ENCODE data around the gene WASF2.

The WASF2 gene

GRCh38 chr1:27366411-27367159, 123.4 kb downstream of the WASF2 start, which contains the start of gene MAP3K6:
Gene MAP3K6 (minus strand): TSS chr1:27366961. CDS start chr1:27366597, 364 bp downstream.
- Histone ChIP-seq H2BK15ac (ENCODE audit: low read length) (peak within 1 kb of the TSS; percentile 88), H2BK12ac (ENCODE audit: low read length) (no peak within 1 kb of the TSS), H2BK5ac (ENCODE audit: low read length) (peak within 1 kb of the TSS; percentile 40), H3K79me1 (ENCODE audit: low read depth, low read length) (no peaks in the 10 kb centered on the region), H3K36me3 (replicated peaks in 1 of 2; ENCODE audit: control insufficient read depth in 2 of 2, insufficient read depth in 2 of 2, low read length in 2 of 2) (peaks cover 0 to 21% of the 10 kb centered on the region in 2 donors), H3K4me2 (ENCODE audit: insufficient read depth, low read length, poor library complexity, severe bottlenecking) (peak within 1 kb of the TSS; percentile 94), H3K27me3 (ENCODE audit: control insufficient read depth in 3 of 3, insufficient read depth in 3 of 3, low read depth in 1 of 3, low read length in 3 of 3) (peaks cover 0 to 6% (median 6%) of the 10 kb centered on the region in 3 experiments), H3K14ac (ENCODE audit: low read length) (peak within 1 kb of the TSS; percentile 25), H2BK120ac (ENCODE audit: low read depth, low read length) (no peak within 1 kb of the TSS), H3K4me1 (ENCODE audit: control insufficient read depth in 2 of 2, insufficient read depth in 1 of 2, low read depth in 1 of 2, low read length in 2 of 2) (peaks cover 18 to 28% of the 10 kb centered on the region in 2 donors), H3K4me3 (ENCODE audit: low read length in 2 of 2) (peak within 1 kb of the TSS; percentile 71 to 83), H3K27ac (replicated peaks; ENCODE audit: low read length) (peak within 1 kb of the TSS; percentile 94), H3K9ac (ENCODE audit: low read depth, low read length, poor library complexity) (peak within 1 kb of the TSS; percentile 82), H2AK5ac (ENCODE audit: low read depth, low read length) (peak within 1 kb of the TSS; percentile 40), H4K8ac (ENCODE audit: low read depth, low read length) (no peak within 1 kb of the TSS), H3K4ac (ENCODE audit: low read length) (no peak within 1 kb of the TSS), H3K9me3 (replicated peaks in 1 of 2; ENCODE audit: control insufficient read depth in 2 of 2, insufficient read depth in 1 of 2, low read depth in 1 of 2, low read length in 2 of 2) (no peaks in the 10 kb centered on the region), H2AFZ (ENCODE audit: low read length) (peak within 1 kb of the TSS; percentile 99), H3K23ac (ENCODE audit: low read depth, low read length, poor library complexity) (peak within 1 kb of the TSS; percentile 81), H4K91ac (ENCODE audit: low read depth, low read length, poor library complexity) (peak within 1 kb of the TSS; percentile 13), H3K18ac (ENCODE audit: low read length) (peak within 1 kb of the TSS; percentile 93)
- peak; percentile 63 for DNase-seq (ENCODE audit: low spot score)
- WGBS, 2 donors (ENCODE audit: extremely low coverage in 2 of 2, insufficient read length in 2 of 2, insufficient replicate concordance in 1 of 2) = no CpG with 5 or more reads among the region's 67 CpGs

GRCh38 chr1:27366113-27366410, 123.9 kb downstream of the WASF2 start:
- peak overlapping the region; percentile 94 for H3K4me2 ChIP-seq (ENCODE audit: insufficient read depth, low read length, poor library complexity, severe bottlenecking)
- H3K4me3 ChIP-seq (ENCODE audit: low read length in 2 of 2) = peak overlapping the region; percentile 71 to 83
- peak overlapping the region; percentile 81 for H3K23ac ChIP-seq (ENCODE audit: low read depth, low read length, poor library complexity)
- H4K91ac ChIP-seq (ENCODE audit: low read depth, low read length, poor library complexity) = no peak overlapping the region
- H3K4me1 ChIP-seq (ENCODE audit: control insufficient read depth in 2 of 2, insufficient read depth in 1 of 2, low read depth in 1 of 2, low read length in 2 of 2) = peaks cover 18 to 30% of the 10 kb centered on the region in 2 donors
- peak overlapping the region; percentile 94 for H3K27ac ChIP-seq (replicated peaks; ENCODE audit: low read length)
- DNase-seq (ENCODE audit: low spot score) = peak; percentile 89
- no peak overlapping the region for H2AK5ac ChIP-seq (ENCODE audit: low read depth, low read length)
- no peaks in the 10 kb centered on the region for H3K79me1 ChIP-seq (ENCODE audit: low read depth, low read length)
- no peak overlapping the region for H3K14ac ChIP-seq (ENCODE audit: low read length)
- no peak overlapping the region for H2BK12ac ChIP-seq (ENCODE audit: low read length)
- H2BK120ac ChIP-seq (ENCODE audit: low read depth, low read length) = no peak overlapping the region
- peaks cover 0 to 26% of the 10 kb centered on the region in 2 donors for H3K36me3 ChIP-seq (replicated peaks in 1 of 2; ENCODE audit: control insufficient read depth in 2 of 2, insufficient read depth in 2 of 2, low read length in 2 of 2)
- H3K18ac ChIP-seq (ENCODE audit: low read length) = peak overlapping the region; percentile 93
- H3K27me3 ChIP-seq (ENCODE audit: control insufficient read depth in 3 of 3, insufficient read depth in 3 of 3, low read depth in 1 of 3, low read length in 3 of 3) = peaks cover 2 to 9% (median 6%) of the 10 kb centered on the region in 3 experiments
- no CpG with 5 or more reads among the region's 30 CpGs for WGBS, 2 donors (ENCODE audit: extremely low coverage in 2 of 2, insufficient read length in 2 of 2, insufficient replicate concordance in 1 of 2)
- peak overlapping the region; percentile 79 for H3K9ac ChIP-seq (ENCODE audit: low read depth, low read length, poor library complexity)
- H2BK5ac ChIP-seq (ENCODE audit: low read length) = peak overlapping the region; percentile 2
- peak overlapping the region; percentile 99 for H2AFZ ChIP-seq (ENCODE audit: low read length)
- peak overlapping the region; percentile 88 for H2BK15ac ChIP-seq (ENCODE audit: low read length)
- no peak overlapping the region for H4K8ac ChIP-seq (ENCODE audit: low read depth, low read length)
- H3K4ac ChIP-seq (ENCODE audit: low read length) = no peak overlapping the region
- no peaks in the 10 kb centered on the region for H3K9me3 ChIP-seq (replicated peaks in 1 of 2; ENCODE audit: control insufficient read depth in 2 of 2, insufficient read depth in 1 of 2, low read depth in 1 of 2, low read length in 2 of 2)

GRCh38 chr1:27365372-27366112, 124.4 kb downstream of the WASF2 start:
- Histone ChIP-seq H2BK5ac (ENCODE audit: low read length) (peak overlapping the region; percentile 2), H2AK5ac (ENCODE audit: low read depth, low read length) (no peak overlapping the region), H3K23ac (ENCODE audit: low read depth, low read length, poor library complexity) (no peak overlapping the region), H3K18ac (ENCODE audit: low read length) (peak overlapping the region; percentile 93), H2BK120ac (ENCODE audit: low read depth, low read length) (no peak overlapping the region), H4K8ac (ENCODE audit: low read depth, low read length) (no peak overlapping the region), H3K4ac (ENCODE audit: low read length) (no peak overlapping the region), H3K9ac (ENCODE audit: low read depth, low read length, poor library complexity) (no peak overlapping the region), H3K27me3 (ENCODE audit: control insufficient read depth in 3 of 3, insufficient read depth in 3 of 3, low read depth in 1 of 3, low read length in 3 of 3) (peaks cover 2 to 15% (median 3%) of the 10 kb centered on the region in 3 experiments), H3K4me2 (ENCODE audit: insufficient read depth, low read length, poor library complexity, severe bottlenecking) (peak overlapping the region; percentile 94), H3K79me1 (ENCODE audit: low read depth, low read length) (no peaks in the 10 kb centered on the region), H3K4me3 (ENCODE audit: low read length in 2 of 2) (peak overlapping the region; percentile 71 to 83), H3K4me1 (ENCODE audit: control insufficient read depth in 2 of 2, insufficient read depth in 1 of 2, low read depth in 1 of 2, low read length in 2 of 2) (peaks cover 18 to 32% of the 10 kb centered on the region in 2 donors), H3K36me3 (replicated peaks in 1 of 2; ENCODE audit: control insufficient read depth in 2 of 2, insufficient read depth in 2 of 2, low read length in 2 of 2) (peaks cover 0 to 27% of the 10 kb centered on the region in 2 donors), H2BK15ac (ENCODE audit: low read length) (no peak overlapping the region), H3K27ac (replicated peaks; ENCODE audit: low read length) (peak overlapping the region; percentile 94), H3K9me3 (replicated peaks in 1 of 2; ENCODE audit: control insufficient read depth in 2 of 2, insufficient read depth in 1 of 2, low read depth in 1 of 2, low read length in 2 of 2) (no peaks in the 10 kb centered on the region), H2BK12ac (ENCODE audit: low read length) (no peak overlapping the region), H4K91ac (ENCODE audit: low read depth, low read length, poor library complexity) (no peak overlapping the region), H3K14ac (ENCODE audit: low read length) (no peak overlapping the region), H2AFZ (ENCODE audit: low read length) (peak overlapping the region; percentile 99)
- DNase-seq (ENCODE audit: low spot score) = peak; percentile 88
- no CpG with 5 or more reads among the region's 40 CpGs for WGBS, 2 donors (ENCODE audit: extremely low coverage in 2 of 2, insufficient read length in 2 of 2, insufficient replicate concordance in 1 of 2)

Measured in neuronal stem cell (in vitro differentiated cells).